IMR-90 (cell line): ENCODE data around the gene CLIC3. TPM values are rescaled to one million over a fixed set of nuclear protein-coding genes. Genes with fewer than 3 reads are reported as not detected.

Experiments used
- ATAC-seq: fragments of 200-7000 bp; cut with Tn5 transposase; 2 replicates; pipeline ENCODE4 v1.9.1; 2020; ENCODE audit warnings: low read depth, mild to moderate bottlenecking, moderate library complexity
- BruUV-seq: library from RNA; stranded (reverse); fragments of 400-500 nt; replicated peaks from 2 replicates; lab custom pipeline; 2021; lab: Mats Ljungman, UMichigan
- CTCF ChIA-PET: fragments of 300-600 bp; formaldehyde crosslinking; extraction: SDS; loops from one replicate; lab custom pipeline; 2021; ENCODE audit warnings: antibody characterized with exemption; lab: Yijun Ruan, JAX
- POLR2A ChIA-PET: fragments of 300-600 bp; sonication (Branson Sonifier 250); formaldehyde crosslinking; loops from one replicate; lab custom pipeline; 2022; ENCODE audit warnings: antibody characterized with exemption; ENCODE audit not compliant: unreplicated experiment; lab: Charles Lee
- DNase-seq: peaks from one replicate; pipeline ENCODE4 v3.0.0; 2013
- H2AFZ ChIP-seq: replicated peaks from 2 replicates; pipeline ENCODE3; 2013; ENCODE audit warnings: low read length, mild to moderate bottlenecking; ENCODE audit not compliant: poor library complexity
- H2AK5ac ChIP-seq: 2 replicates; pipeline ENCODE4 v1.6.1; 2013; ENCODE audit warnings: low read depth, low read length, inconsistent platforms
- H2AK9ac ChIP-seq: replicated peaks from 2 replicates; pipeline ENCODE3; 2013; ENCODE audit warnings: mild to moderate bottlenecking, low read depth, low read length, moderate library complexity; ENCODE audit not compliant: poor library complexity
- H2BK120ac ChIP-seq: 2 replicates; pipeline ENCODE4 v1.6.1; 2013; ENCODE audit warnings: low read depth, low read length, inconsistent platforms
- H2BK15ac ChIP-seq: 3 replicates; pipeline ENCODE4 v1.6.1; 2013; ENCODE audit warnings: low read depth, low read length, inconsistent platforms
- H2BK20ac ChIP-seq: 2 replicates; pipeline ENCODE4 v1.6.1; 2013; ENCODE audit warnings: low read depth, mild to moderate bottlenecking, inconsistent platforms, low read length, moderate library complexity
- H2BK5ac ChIP-seq: 2 replicates; pipeline ENCODE4 v1.6.1; 2013; ENCODE audit warnings: mild to moderate bottlenecking, low read depth, low read length, inconsistent platforms; ENCODE audit not compliant: poor library complexity, severe bottlenecking
- H3K14ac ChIP-seq: replicated peaks from 2 replicates; pipeline ENCODE4 v1.6.1; 2013; ENCODE audit warnings: low read depth, low read length, inconsistent platforms
- H3K18ac ChIP-seq: 2 replicates; pipeline ENCODE4 v1.6.1; 2013; ENCODE audit warnings: low read depth, low read length, control low read depth
- H3K23ac ChIP-seq: 2 replicates; pipeline ENCODE4 v1.6.1; 2013; ENCODE audit warnings: low read depth, low read length, inconsistent platforms
- H3K27ac ChIP-seq: 2 replicates; pipeline ENCODE4 v1.5.1; 2013; ENCODE audit warnings: mild to moderate bottlenecking, control low read depth, low read length; ENCODE audit not compliant: insufficient read depth
- H3K27me3 ChIP-seq: 2 replicates; pipeline ENCODE4 v1.6.1; 2013; ENCODE audit warnings: low read length; ENCODE audit not compliant: control insufficient read depth, insufficient read depth
- H3K36me3 ChIP-seq: 2 replicates; pipeline ENCODE4 v1.6.1; 2013; ENCODE audit warnings: low read length, mixed read lengths; ENCODE audit not compliant: control insufficient read depth, insufficient read depth
- H3K4ac ChIP-seq: 2 replicates; pipeline ENCODE4 v1.6.1; 2013; ENCODE audit warnings: low read depth, low read length, inconsistent platforms
- H3K4me1 ChIP-seq: 2 replicates; pipeline ENCODE4 v1.6.1; 2013; ENCODE audit warnings: low read length, mixed read lengths; ENCODE audit not compliant: control insufficient read depth, insufficient read depth
- H3K4me2 ChIP-seq: 2 replicates; pipeline ENCODE4 v1.6.1; 2013; ENCODE audit warnings: low read depth, mild to moderate bottlenecking, control low read depth, low read length, moderate library complexity
- H3K4me3 ChIP-seq: 2 replicates; pipeline ENCODE4 v1.5.1; 2013; ENCODE audit warnings: low read depth, mild to moderate bottlenecking, control low read depth, low read length, moderate library complexity; ENCODE audit not compliant: insufficient read depth
- H3K56ac ChIP-seq: 2 replicates; pipeline ENCODE4 v1.6.1; 2013; ENCODE audit warnings: low read length, inconsistent platforms; ENCODE audit not compliant: insufficient read depth; ENCODE audit errors: extremely low read depth
- H3K79me1 ChIP-seq, 2 experiments: 2 replicates each; pipeline ENCODE4 v1.6.1; 2013; ENCODE audit warnings: low read length in 2 of 2, inconsistent platforms in 1 of 2, low read depth in 1 of 2
- H3K9ac ChIP-seq: 2 replicates; pipeline ENCODE4 v1.6.1; 2013; ENCODE audit warnings: low read depth, low read length, control low read depth
- H3K9me1 ChIP-seq: 2 replicates; pipeline ENCODE4 v1.6.1; 2013; ENCODE audit warnings: low read length, inconsistent platforms; ENCODE audit not compliant: insufficient read depth
- H3K9me3 ChIP-seq: 2 replicates; pipeline ENCODE4 v1.6.1; 2013; ENCODE audit warnings: low read length; ENCODE audit not compliant: control insufficient read depth, insufficient read depth
- H4K20me1 ChIP-seq: 2 replicates; pipeline ENCODE4 v1.6.1; 2013; ENCODE audit warnings: low read length, inconsistent platforms; ENCODE audit not compliant: insufficient read depth
- H4K5ac ChIP-seq: 2 replicates; pipeline ENCODE4 v1.6.1; 2013; ENCODE audit warnings: mild to moderate bottlenecking, low read depth, low read length, control low read depth
- H4K8ac ChIP-seq, 2 experiments: 2 replicates each; pipeline ENCODE4 v1.6.1; 2013; ENCODE audit warnings: low read depth in 2 of 2, low read length in 2 of 2, control low read depth in 1 of 2, inconsistent platforms in 1 of 2
- H4K91ac ChIP-seq: 2 replicates; pipeline ENCODE4 v1.6.1; 2013; ENCODE audit warnings: low read depth, low read length, inconsistent platforms; ENCODE audit not compliant: insufficient read depth
- CTCF ChIP-seq: conservative IDR thresholded peaks from 2 replicates; pipeline ENCODE4 v1.5.1; 2012; ENCODE audit warnings: mild to moderate bottlenecking, low read depth, low read length, improper control_type of control experiment
- MAZ ChIP-seq: IDR thresholded peaks from 2 replicates; pipeline ENCODE4 v1.6.1; 2012; ENCODE audit warnings: low read depth, mild to moderate bottlenecking, low read length, improper control_type of control experiment, moderate library complexity, borderline replicate concordance
- RAD21 ChIP-seq: IDR thresholded peaks from 2 replicates; pipeline ENCODE4 v1.6.1; 2012; ENCODE audit warnings: low read length, improper control_type of control experiment
- SMC3 ChIP-seq: fragments of 150-350 bp; IDR thresholded peaks from 2 replicates; pipeline ENCODE4 v1.6.1; 2016; ENCODE audit warnings: low read depth, mild to moderate bottlenecking, antibody characterized with exemption, low read length, moderate library complexity
- WGBS, 2 experiments: methylation state at CpG; one replicate each; pipeline versions ENCODE4 v1.1.5 to v1.1.7; 2013; ENCODE audit warnings: missing lambda C conversion rate in 2 of 2; ENCODE audit not compliant: insufficient read length in 1 of 2; ENCODE audit errors: extremely low coverage in 2 of 2; 5-methylcytosine and 5-hydroxymethylcytosine counted together
- dilution Hi-C: fragments of 300-500 bp; cut with HindIII; formaldehyde crosslinking; loops from one replicate; pipeline ENCODE4 v1.14.3; 2018; ENCODE audit warnings: low sequenced_read_pairs; ENCODE audit not compliant: unreplicated experiment
- in situ Hi-C: fragments of 300-500 bp; cut with MboI; formaldehyde crosslinking; loops from 3 replicates; pipeline ENCODE4 v1.14.3; 2019; ENCODE audit warnings: low sequenced_read_pairs, inconsistent platforms, mixed read lengths
- intact Hi-C: fragments of 100-400 bp; cut with micrococcal nuclease; formaldehyde crosslinking; loops from 2 replicates; pipeline ENCODE4 v1.10.0; 2022
- polyA plus RNA-seq, 3 experiments: library from polyadenylated mRNA; depleted of rRNA; stranded (reverse); fragments of >200 nt; gene quantifications; 2 replicates each; pipeline ENCODE4 v1.2.3, GENCODE V29; 2012; ENCODE audit warnings: low replicate concordance in 1 of 3
- total RNA-seq: library from RNA; depleted of rRNA; stranded (reverse); fragments of >200 nt; gene quantifications from 2 replicates; pipeline ENCODE4 v1.2.3, GENCODE V29; 2012

Gene CLIC3
- total and polyA plus RNA-seq, 2 of the 4 experiments (the other 2 are of a cell fraction): 0.18 to 1.7 TPM

GRCh38 chr9:137016436-137016835 lies 20.1 kb upstream of the CLIC3 start:
- in situ Hi-C loops: no loop called here
- Histone ChIP-seq H3K27me3 (no peaks in the 10 kb centered on the region), H2BK15ac (no peak overlapping the region), H2AFZ (no peak overlapping the region), H4K8ac (no peak overlapping the region), H3K4ac (no peak overlapping the region), H3K27ac (no peak overlapping the region), H3K79me1 (no peaks in the 10 kb centered on the region), H3K9me1 (no peaks in the 10 kb centered on the region), H4K5ac (no peak overlapping the region), H3K56ac (no peak overlapping the region), H3K4me2 (no peak overlapping the region), H3K4me1 (no peaks in the 10 kb centered on the region), H2AK9ac (no peak overlapping the region), H3K4me3 (no peak overlapping the region), H2AK5ac (no peak overlapping the region), H3K9me3 (no peaks in the 10 kb centered on the region), H3K23ac (no peak overlapping the region), H2BK5ac (no peak overlapping the region), H2BK20ac (no peak overlapping the region), H4K20me1 (no peaks in the 10 kb centered on the region; the same call in 1 of the 2 replicates), H3K18ac (no peak overlapping the region), H3K14ac (no peak overlapping the region), H3K9ac (no peak overlapping the region), H2BK120ac (no peak overlapping the region), H3K36me3 (peaks cover 39% of the 10 kb centered on the region; the same call in 1 of the 2 replicates), H4K91ac (no peak overlapping the region)
- POLR2A ChIA-PET: no interaction called here
- DNase-seq (no peak), ATAC-seq (no peak)
- no TSS peak for BruUV-seq
- 100% methylated on average over 5 of the region's 16 CpGs; no CpG with 5 or more reads in 1 of the 2 experiments for WGBS, 2 experiments
- intact Hi-C loops: no loop called here
- dilution Hi-C loops: no loop called here
- CTCF ChIA-PET: no interaction called here
- no peak for TF ChIP-seq SMC3
- no peak for TF ChIP-seq RAD21
- no peak for TF ChIP-seq MAZ
- TF ChIP-seq CTCF: no peak
